SK-N-MC (cell line): ENCODE data around the gene GIPC1.
"Not testable (repeated sequence)": the region's sequence is repeated elsewhere in the genome, so short reads cannot be mapped to it uniquely, and the experiment has no call there.

Experiments
- DNase-seq: peaks from one replicate; pipeline ENCODE4 v3.0.0-alpha.2; 2011; ENCODE audit warnings: low read depth, low spot score
- H3K27ac ChIP-seq: fragments of 200-600 bp; sonication (generic); 2 replicates; pipeline ENCODE4 v1.5.1; 2016; ENCODE audit warnings: mixed run types
- H3K36me3 ChIP-seq: fragments of 200-600 bp; sonication (generic); 2 replicates; pipeline ENCODE4 v1.6.1; 2017; ENCODE audit warnings: antibody characterized with exemption, low read length, mixed read lengths; ENCODE audit not compliant: insufficient read depth
- H3K4me3 ChIP-seq: fragments of 200-600 bp; sonication (generic); 2 replicates; pipeline ENCODE4 v1.5.1; 2016
- H3K9ac ChIP-seq: fragments of 200-600 bp; sonication (generic); 2 replicates; pipeline ENCODE4 v1.8.0; 2017; ENCODE audit warnings: mixed run types, mixed read lengths; ENCODE audit not compliant: insufficient read length
- H3K9me3 ChIP-seq: fragments of 200-600 bp; sonication (generic); 2 replicates; pipeline ENCODE4 v1.6.1; 2017; ENCODE audit warnings: low read depth, mild to moderate bottlenecking, antibody characterized with exemption, low read length, moderate library complexity, mixed read lengths
- EZH2 ChIP-seq: fragments of 200-600 bp; sonication (generic); IDR thresholded peaks from one replicate; pipeline ENCODE4 v1.6.1; 2017; ENCODE audit warnings: antibody characterized with exemption
- FOXP2 ChIP-seq: optimal IDR thresholded peaks from 2 replicates; pipeline ENCODE3; 2011; ENCODE audit warnings: mild to moderate bottlenecking, moderate library complexity; ENCODE audit not compliant: insufficient read depth; ENCODE audit errors: extremely low read length, control extremely low read depth
- POLR2AphosphoS5 ChIP-seq: IDR thresholded peaks from 2 replicates; pipeline ENCODE4 v1.6.1; 2012; ENCODE audit warnings: mild to moderate bottlenecking, low read depth, low read length, borderline replicate concordance

GIPC1 gene

DNA sequence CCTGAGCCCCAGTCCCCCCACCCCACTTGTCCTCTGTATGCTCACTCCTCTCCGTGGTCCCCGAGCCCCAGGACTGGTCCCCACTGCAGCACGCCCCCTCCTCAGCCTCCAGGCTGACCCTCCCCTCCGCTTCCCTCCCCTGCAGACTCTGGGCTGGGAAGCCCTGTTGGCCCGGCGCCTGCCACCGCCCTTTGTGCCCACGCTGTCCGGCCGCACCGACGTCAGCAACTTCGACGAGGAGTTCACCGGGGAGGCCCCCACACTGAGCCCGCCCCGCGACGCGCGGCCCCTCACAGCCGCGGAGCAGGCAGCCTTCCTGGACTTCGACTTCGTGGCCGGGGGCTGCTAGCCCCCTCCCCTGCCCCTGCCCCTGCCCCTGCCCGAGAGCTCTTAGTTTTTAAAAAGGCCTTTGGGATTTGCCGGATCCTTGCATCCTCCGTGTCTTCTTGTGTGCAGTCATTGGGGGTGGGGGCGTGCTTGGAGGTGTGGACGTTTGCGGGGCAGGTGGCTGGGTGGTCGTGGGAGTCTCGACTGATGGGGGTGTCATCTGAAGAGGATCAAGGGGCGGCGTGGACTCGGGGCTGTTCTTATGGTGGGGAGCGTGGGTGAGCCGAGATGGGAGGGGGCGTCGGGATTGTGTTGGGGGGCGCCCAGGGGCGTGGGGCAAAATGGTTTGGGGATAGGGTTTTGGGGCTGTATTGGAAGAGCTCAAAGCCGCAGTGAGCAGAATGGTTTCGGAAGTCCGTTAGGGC is 24.3 kb downstream of the GIPC1 start:
- H3K9ac ChIP-seq = no peak overlapping the region
- no peaks in the 10 kb centered on the region for H3K9me3 ChIP-seq
- DNase-seq = no peak
- TF ChIP-seq EZH2 (no peak), FOXP2 (no peak), POLR2AphosphoS5 (no peak)
- no peaks in the 10 kb centered on the region; the same call in 1 of the 2 replicates for H3K36me3 ChIP-seq
- no peak overlapping the region for H3K4me3 ChIP-seq
- no peak overlapping the region for H3K27ac ChIP-seq

DNA sequence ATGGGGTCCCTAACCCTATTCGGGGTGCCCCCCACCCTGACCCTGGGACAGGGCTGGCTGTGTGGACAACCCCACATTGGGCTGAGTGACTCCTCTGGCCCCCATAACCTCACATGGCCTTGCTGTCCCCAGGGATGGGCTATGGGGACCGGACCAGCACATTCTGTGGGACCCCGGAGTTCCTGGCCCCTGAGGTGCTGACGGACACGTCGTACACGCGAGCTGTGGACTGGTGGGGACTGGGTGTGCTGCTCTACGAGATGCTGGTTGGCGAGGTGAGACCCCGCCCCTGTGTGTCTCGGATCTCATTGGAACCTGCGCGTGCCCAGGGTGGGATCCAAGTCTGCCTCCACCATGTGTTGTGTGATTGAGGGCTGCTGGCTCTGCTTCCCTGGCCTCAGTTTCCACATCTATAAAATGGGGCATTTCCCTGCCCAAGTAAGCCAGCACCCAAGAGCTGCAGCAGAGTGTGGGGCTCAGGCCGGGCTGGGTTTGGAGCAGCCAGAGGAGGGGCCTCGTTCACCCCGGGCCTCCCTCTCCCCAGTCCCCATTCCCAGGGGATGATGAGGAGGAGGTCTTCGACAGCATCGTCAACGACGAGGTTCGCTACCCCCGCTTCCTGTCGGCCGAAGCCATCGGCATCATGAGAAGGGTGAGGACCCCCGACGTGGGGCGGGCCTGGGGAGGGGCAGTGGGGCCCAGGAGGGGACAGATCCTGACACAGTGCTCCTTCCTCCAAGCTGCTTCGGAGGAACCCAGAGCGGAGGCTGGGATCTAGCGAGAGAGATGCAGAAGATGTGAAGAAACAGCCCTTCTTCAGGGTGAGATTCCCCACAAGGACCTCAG is 25.7 kb downstream of the GIPC1 start:
- no peak overlapping the region for H3K27ac ChIP-seq
- H3K9me3 ChIP-seq = no peaks in the 10 kb centered on the region

DNA sequence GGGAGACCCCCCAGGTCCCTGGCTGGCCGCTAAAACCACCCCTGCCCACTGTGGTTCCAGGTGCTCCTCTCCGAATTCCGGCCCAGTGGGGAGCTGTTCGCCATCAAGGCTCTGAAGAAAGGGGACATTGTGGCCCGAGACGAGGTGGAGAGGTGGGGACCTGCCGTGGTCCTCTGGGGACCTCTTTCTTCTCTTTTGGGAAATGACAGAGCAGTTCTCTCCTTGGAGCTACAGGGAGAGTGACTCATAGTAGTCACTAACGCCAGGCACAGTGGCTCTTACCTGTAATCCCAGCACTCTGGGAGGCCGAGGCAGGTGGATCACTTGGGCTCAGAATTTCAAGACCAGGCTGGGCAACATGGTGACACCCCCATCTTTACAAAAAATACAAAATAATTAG is 28.1 kb downstream of the GIPC1 start:
- H3K27ac ChIP-seq = no peak overlapping the region
- H3K36me3 ChIP-seq = peaks cover 7% of the 10 kb centered on the region; the same call in 1 of the 2 replicates
- H3K9ac ChIP-seq = no peak overlapping the region
- H3K4me3 ChIP-seq = no peak overlapping the region
- no peak for TF ChIP-seq EZH2
- DNase-seq = no peak
- H3K9me3 ChIP-seq = no peaks in the 10 kb centered on the region

More for the DNA sequence above, 25.7 kb downstream of the GIPC1 start:
- no peak overlapping the region for H3K9ac ChIP-seq
- no peak for DNase-seq
- TF ChIP-seq FOXP2 = no peak
- H3K4me3 ChIP-seq = no peak overlapping the region
- no peaks in the 10 kb centered on the region; the same call in 1 of the 2 replicates for H3K36me3 ChIP-seq

DNA sequence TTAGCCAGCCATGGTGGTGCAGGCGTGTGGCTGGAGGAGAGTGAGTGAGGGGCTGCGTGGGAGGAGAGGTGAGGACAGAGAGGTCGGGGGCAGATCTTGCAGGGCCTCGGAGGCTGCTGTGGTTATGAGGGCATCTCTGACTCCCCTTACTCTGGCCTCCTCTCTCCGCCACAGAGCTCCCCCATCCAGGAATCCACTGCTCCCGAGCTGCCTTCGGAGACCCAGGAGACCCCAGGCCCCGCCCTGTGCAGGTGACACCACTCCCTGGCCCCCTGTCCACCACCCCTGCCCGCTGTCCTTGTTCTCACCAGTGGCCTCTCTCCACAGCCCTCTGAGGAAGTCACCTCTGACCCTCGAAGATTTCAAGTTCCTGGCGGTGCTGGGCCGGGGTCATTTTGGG is 28.5 kb downstream of the GIPC1 start:
- H3K9ac ChIP-seq = no peak overlapping the region
- TF ChIP-seq POLR2AphosphoS5 = no peak
- TF ChIP-seq FOXP2 = no peak
- TF ChIP-seq EZH2 = no peak
- H3K9me3 ChIP-seq = no peaks in the 10 kb centered on the region
- no peak for DNase-seq
- peaks cover 7% of the 10 kb centered on the region; the same call in 1 of the 2 replicates for H3K36me3 ChIP-seq
- no peak overlapping the region for H3K27ac ChIP-seq
- H3K4me3 ChIP-seq = no peak overlapping the region

DNA sequence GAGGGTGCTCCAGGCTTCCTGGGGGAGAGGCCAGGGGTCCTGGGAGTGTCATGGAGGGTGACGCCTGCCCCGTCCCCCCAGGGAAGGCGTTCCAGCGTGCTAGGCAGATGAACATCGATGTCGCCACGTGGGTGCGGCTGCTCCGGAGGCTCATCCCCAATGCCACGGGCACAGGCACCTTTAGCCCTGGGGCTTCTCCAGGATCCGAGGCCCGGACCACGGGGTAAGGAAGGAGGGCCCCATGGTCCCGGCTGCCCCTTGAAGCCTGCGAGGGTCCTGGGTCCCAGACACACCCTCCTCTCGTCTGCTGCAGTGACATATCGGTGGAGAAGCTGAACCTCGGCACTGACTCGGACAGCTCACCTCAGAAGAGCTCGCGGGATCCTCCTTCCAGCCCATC is 32.2 kb downstream of the GIPC1 start:
- H3K36me3 ChIP-seq = peaks cover 7% of the 10 kb centered on the region; the same call in 1 of the 2 replicates
- no peak overlapping the region for H3K4me3 ChIP-seq
- H3K27ac ChIP-seq = no peak overlapping the region
- H3K9me3 ChIP-seq = no peaks in the 10 kb centered on the region
- DNase-seq = no peak
- no peak overlapping the region for H3K9ac ChIP-seq
- no peak for TF ChIP-seq FOXP2
- no peak for TF ChIP-seq POLR2AphosphoS5
- no peak for TF ChIP-seq EZH2

DNA sequence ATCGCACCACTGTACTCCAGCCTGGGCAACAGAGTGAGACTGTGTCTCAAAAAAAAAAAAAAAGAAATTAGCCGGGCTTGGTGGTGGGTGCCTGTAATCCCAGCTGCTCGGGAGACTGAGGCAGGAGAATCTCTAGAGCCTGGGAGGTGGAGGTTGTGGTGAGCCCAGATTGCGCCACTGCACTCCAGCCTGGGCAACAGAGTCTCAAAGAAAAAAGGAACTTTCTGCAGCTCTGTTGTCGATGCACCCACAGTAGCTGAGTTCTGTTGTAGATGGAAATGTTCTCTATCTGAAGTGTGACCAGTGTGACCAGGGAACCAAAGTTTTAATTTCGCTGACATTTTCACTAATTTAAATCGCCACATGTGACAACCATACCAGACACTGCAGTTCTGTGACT is 33.5 kb downstream of the GIPC1 start:
- not testable (repeated sequence) for H3K9ac ChIP-seq, DNase-seq, H3K36me3 ChIP-seq, H3K27ac ChIP-seq, H3K9me3 ChIP-seq, H3K4me3 ChIP-seq

DNA sequence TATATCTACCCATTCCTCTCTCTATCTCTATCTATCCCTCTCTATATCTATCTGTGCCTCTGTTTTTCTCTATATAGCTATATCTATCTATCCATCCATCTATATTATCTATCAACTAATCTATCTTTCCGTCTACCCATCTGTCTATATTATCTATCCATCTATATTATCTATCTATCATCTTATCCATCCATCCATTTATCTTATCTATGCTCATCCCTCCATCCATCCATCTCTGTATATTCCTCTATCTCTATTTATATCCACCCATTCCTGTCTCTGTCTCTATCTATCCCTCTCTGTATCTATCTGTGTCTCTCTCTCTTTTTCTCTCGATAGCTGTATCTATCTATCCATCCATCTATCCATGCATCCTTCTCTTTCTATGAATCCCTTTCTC is 35.0 kb downstream of the GIPC1 start:
- Histone ChIP-seq H3K36me3 (peaks cover 7% of the 10 kb centered on the region; the same call in 1 of the 2 replicates), H3K4me3 (no peak overlapping the region), H3K9me3 (no peaks in the 10 kb centered on the region), H3K9ac (no peak overlapping the region), H3K27ac (no peak overlapping the region)
- TF ChIP-seq FOXP2 (no peak), EZH2 (no peak), POLR2AphosphoS5 (no peak)
- DNase-seq = no peak

DNA sequence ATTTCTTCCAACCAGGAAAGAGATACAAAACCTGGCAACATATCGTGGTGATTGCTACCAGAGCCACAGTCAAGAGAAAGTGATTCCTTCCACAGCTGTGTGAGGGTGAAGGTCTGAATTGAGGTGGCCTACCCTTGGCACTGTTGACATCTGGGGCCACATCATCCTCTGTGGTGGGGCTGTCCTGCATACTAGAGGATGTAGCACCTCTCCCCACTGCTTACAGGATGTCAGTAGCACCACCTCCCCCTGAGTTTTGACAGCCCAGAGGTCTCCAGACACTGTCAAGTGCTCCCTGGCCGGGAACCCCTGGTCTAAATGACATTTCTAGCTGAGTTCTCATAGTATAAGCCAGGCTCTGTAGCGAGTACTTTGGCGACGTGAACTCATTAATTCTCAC is 36.2 kb downstream of the GIPC1 start:
- no peak overlapping the region for H3K4me3 ChIP-seq
- peaks cover 7% of the 10 kb centered on the region; the same call in 1 of the 2 replicates for H3K36me3 ChIP-seq
- H3K9ac ChIP-seq = no peak overlapping the region
- TF ChIP-seq FOXP2 = no peak
- TF ChIP-seq POLR2AphosphoS5 = no peak
- no peak for TF ChIP-seq EZH2
- H3K9me3 ChIP-seq = no peaks in the 10 kb centered on the region
- DNase-seq = no peak
- no peak overlapping the region for H3K27ac ChIP-seq

DNA sequence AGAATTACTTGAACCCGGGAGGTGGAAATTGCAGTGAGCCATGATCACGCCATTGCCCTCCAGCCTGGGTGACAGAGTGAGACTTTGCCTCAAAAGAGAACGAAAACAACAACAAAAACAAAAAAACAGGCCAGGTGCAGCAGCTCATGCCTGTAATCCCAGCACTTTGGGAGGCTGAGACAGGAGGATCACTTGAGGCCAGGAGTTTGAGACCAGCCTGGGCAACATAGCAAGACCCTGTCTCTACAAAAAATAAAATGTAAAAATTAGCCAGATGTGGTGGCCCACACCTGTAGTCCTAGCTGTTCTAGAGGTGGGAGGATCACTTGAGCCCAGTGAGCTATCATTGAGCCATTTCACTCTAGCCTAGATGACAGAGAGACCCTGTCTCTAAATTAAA is 43.6 kb downstream of the GIPC1 start:
- not testable (repeated sequence) for H3K4me3 ChIP-seq, H3K27ac ChIP-seq, H3K9me3 ChIP-seq, DNase-seq, H3K9ac ChIP-seq
- H3K36me3 ChIP-seq = peaks cover 34% of the 10 kb centered on the region; the same call in 1 of the 2 replicates
